A549 (cell line): ENCODE measurements around the gene TSBP1. TPM values are rescaled to one million over a fixed set of nuclear protein-coding genes. Genes with fewer than 3 reads are reported as not detected.

ENCODE experiments used
- ATAC-seq, 2 experiments: fragments of 200-7000 bp in 1 of 2; fragments of >200 bp in 1 of 2; cut with Nextera tagmentation in 1 of 2; cut with Tn5 transposase in 1 of 2; 3 replicates each; pipeline versions ENCODE4 v1.8.0 to v1.9.1; 2018 to 2020; ENCODE audit warnings: mild to moderate bottlenecking in 1 of 2, moderate library complexity in 1 of 2
- CTCF ChIA-PET: fragments of 300-600 bp; sonication (Branson Sonifier 250); formaldehyde crosslinking; extraction: SDS; loops from one replicate; lab custom pipeline; 2021; ENCODE audit warnings: antibody characterized with exemption, inconsistent platforms; lab: Yijun Ruan, JAX
- POLR2A ChIA-PET: fragments of 350-600 bp; formaldehyde crosslinking; extraction: SDS; loops from one replicate; lab custom pipeline; 2021; ENCODE audit warnings: antibody characterized with exemption, inconsistent platforms; lab: Yijun Ruan, JAX
- DNase-seq, 2 experiments: peaks; one replicate each; pipeline versions ENCODE4 v3.0.0 to v3.0.0-alpha.2; 2011 to 2016; ENCODE audit warnings: low read depth in 1 of 2, low spot score in 1 of 2
- FAIRE-seq: peaks from 2 replicates; lab custom pipeline; 2011; peaks lifted over from hg19 to GRCh38; lab: Jason Lieb, UNC
- H3K27ac ChIP-seq, 2 experiments: fragments of >200 bp; sonication (Bioruptor Twin); formaldehyde crosslinking; 3 replicates each; pipeline ENCODE4 v1.5.1; 2016 to 2017
- H3K4me1 ChIP-seq: fragments of >200 bp; sonication (Bioruptor Twin); formaldehyde crosslinking; 3 replicates; pipeline ENCODE4 v1.6.1; 2016
- H3K4me2 ChIP-seq: fragments of >200 bp; sonication (Bioruptor Twin); formaldehyde crosslinking; 3 replicates; pipeline ENCODE4 v1.6.1; 2016
- H3K4me3 ChIP-seq: fragments of >200 bp; sonication (Bioruptor Twin); formaldehyde crosslinking; 3 replicates; pipeline ENCODE4 v1.5.1; 2016
- H3K9me3 ChIP-seq: fragments of >200 bp; sonication (Bioruptor Twin); formaldehyde crosslinking; 3 replicates; pipeline ENCODE4 v1.6.1; 2016
- CBX8 ChIP-seq: fragments of 200-600 bp; sonication (generic); IDR thresholded peaks from 2 replicates; pipeline ENCODE4 v1.6.1; 2016
- CHD4 ChIP-seq: fragments of 200-600 bp; sonication (generic); IDR thresholded peaks from 2 replicates; pipeline ENCODE4 v1.6.1; 2016; ENCODE audit warnings: antibody characterized with exemption, mild to moderate bottlenecking, borderline replicate concordance
- CTCF ChIP-seq: fragments of >200 bp; sonication (Bioruptor Twin); formaldehyde crosslinking; IDR thresholded peaks from 3 replicates; pipeline ENCODE4 v1.5.1; 2016
- FOSL2 ChIP-seq, 2 experiments: fragments of 450-650 bp in 1 of 2; fragments of >200 bp in 1 of 2; sonication (Bioruptor Twin) in 1 of 2; formaldehyde crosslinking; IDR thresholded peaks; 2 replicates each; pipeline versions ENCODE4 v1.5.0 to v1.6.1; 2016 to 2020; ENCODE audit warnings: mild to moderate bottlenecking in 1 of 2, moderate library complexity in 1 of 2
- HMGXB4 ChIP-seq: fragments of 250-450 bp; sonication (Bioruptor Pico); IDR thresholded peaks from 2 replicates; pipeline ENCODE4 v1.5.0; 2021; ENCODE audit warnings: mild to moderate bottlenecking, moderate library complexity, borderline replicate concordance
- HOXA7 ChIP-seq: fragments of 250-450 bp; sonication (Bioruptor Pico); IDR thresholded peaks from 2 replicates; pipeline ENCODE4 v1.5.0; 2020; ENCODE audit warnings: mild to moderate bottlenecking, moderate library complexity
- HOXB13 ChIP-seq: fragments of 250-450 bp; sonication (Bioruptor Pico); IDR thresholded peaks from 2 replicates; pipeline ENCODE4 v1.5.0; 2020; ENCODE audit warnings: low read depth, mild to moderate bottlenecking, moderate library complexity
- JUNB ChIP-seq: fragments of >200 bp; sonication (Bioruptor Twin); formaldehyde crosslinking; IDR thresholded peaks from 2 replicates; pipeline ENCODE4 v1.6.1; 2016
- MAZ ChIP-seq: fragments of 150-350 bp; IDR thresholded peaks from 2 replicates; pipeline ENCODE4 v1.6.1; 2014; ENCODE audit warnings: antibody characterized with exemption, low read depth, low read length, borderline replicate concordance
- NFE2L2 ChIP-seq: fragments of 150-350 bp; conservative IDR thresholded peaks from 2 replicates; pipeline ENCODE4 v1.6.1; 2014; ENCODE audit warnings: low read length
- NPAS2 ChIP-seq: fragments of 250-450 bp; sonication (Bioruptor Pico); IDR thresholded peaks from 2 replicates; pipeline ENCODE4 v1.8.0; 2022; ENCODE audit warnings: mild to moderate bottlenecking, moderate library complexity, borderline replicate concordance
- PBX3 ChIP-seq: IDR thresholded peaks from 2 replicates; pipeline ENCODE4 v1.6.1; 2012
- PHF8 ChIP-seq: fragments of 200-600 bp; sonication (generic); IDR thresholded peaks from 2 replicates; pipeline ENCODE4 v1.6.1; 2016; ENCODE audit warnings: low read depth, mild to moderate bottlenecking, antibody characterized with exemption, moderate library complexity, borderline replicate concordance
- RAD21 ChIP-seq, 2 experiments: fragments of >200 bp in 1 of 2; sonication (Bioruptor Twin) in 1 of 2; formaldehyde crosslinking in 1 of 2; IDR thresholded peaks in 1 of 2; conservative IDR thresholded peaks in 1 of 2; 2 replicates in 1 of 2; 3 replicates in 1 of 2; pipeline ENCODE4 v1.6.1; 2012 to 2018; ENCODE audit warnings: inconsistent platforms in 1 of 2
- RARB ChIP-seq: fragments of 250-450 bp; sonication (Bioruptor Pico); IDR thresholded peaks from 2 replicates; pipeline ENCODE4 v1.8.0; 2021; ENCODE audit warnings: mild to moderate bottlenecking, moderate library complexity
- RFX5 ChIP-seq: fragments of 450-650 bp; IDR thresholded peaks from 2 replicates; pipeline ENCODE4 v1.7.1; 2014; ENCODE audit warnings: antibody characterized with exemption, mild to moderate bottlenecking, moderate library complexity
- RNF2 ChIP-seq: fragments of 200-600 bp; sonication (generic); IDR thresholded peaks from 2 replicates; pipeline ENCODE4 v1.6.1; 2016; ENCODE audit warnings: low read depth, mild to moderate bottlenecking, antibody characterized with exemption, moderate library complexity, borderline replicate concordance
- SMC3 ChIP-seq: fragments of >200 bp; sonication (Bioruptor Twin); formaldehyde crosslinking; IDR thresholded peaks from 3 replicates; pipeline ENCODE4 v1.6.1; 2018; ENCODE audit warnings: inconsistent platforms
- TP53 ChIP-seq: fragments of 250-450 bp; sonication (Bioruptor Pico); IDR thresholded peaks from 2 replicates; pipeline ENCODE4 v1.5.0; 2021; ENCODE audit warnings: mild to moderate bottlenecking, moderate library complexity
- ZFP36 ChIP-seq: fragments of 450-650 bp; IDR thresholded peaks from 2 replicates; pipeline ENCODE4 v1.6.1; 2014; ENCODE audit warnings: borderline replicate concordance; ENCODE audit not compliant: partially characterized antibody
- WGBS: methylation state at CpG from one replicate; pipeline ENCODE4 v1.1.6; 2017; ENCODE audit errors: missing lambda C conversion rate; 5-methylcytosine and 5-hydroxymethylcytosine counted together
- polyA minus RNA-seq: library from RNA; depleted of rRNA, polyadenylated mRNA; stranded (reverse); fragments of >200 nt; gene quantifications from 2 replicates; pipeline ENCODE4 v1.2.3, GENCODE V29; 2011; rRNA and poly(A)+ RNA removed
- polyA plus RNA-seq, 4 experiments: library from polyadenylated mRNA; depleted of rRNA in 3 of 4; stranded (reverse); fragments of >200 nt; fragmentation: RNase III in 1 of 4; extraction: RNeasy Plus Mini Kit Qiagen cat#74134 plus additional on column Dnase treatment in 1 of 4; gene quantifications; 2 replicates in 3 of 4; 3 replicates in 1 of 4; pipeline ENCODE4 v1.2.3, GENCODE V29; 2011 to 2017
- TF ChIP-seq, protein P1 (sequence below): IDR thresholded peaks from 2 replicates; pipeline ENCODE4 v1.6.1; 2012; ENCODE audit warnings: low read depth, borderline replicate concordance

The TSBP1 gene, protein sequence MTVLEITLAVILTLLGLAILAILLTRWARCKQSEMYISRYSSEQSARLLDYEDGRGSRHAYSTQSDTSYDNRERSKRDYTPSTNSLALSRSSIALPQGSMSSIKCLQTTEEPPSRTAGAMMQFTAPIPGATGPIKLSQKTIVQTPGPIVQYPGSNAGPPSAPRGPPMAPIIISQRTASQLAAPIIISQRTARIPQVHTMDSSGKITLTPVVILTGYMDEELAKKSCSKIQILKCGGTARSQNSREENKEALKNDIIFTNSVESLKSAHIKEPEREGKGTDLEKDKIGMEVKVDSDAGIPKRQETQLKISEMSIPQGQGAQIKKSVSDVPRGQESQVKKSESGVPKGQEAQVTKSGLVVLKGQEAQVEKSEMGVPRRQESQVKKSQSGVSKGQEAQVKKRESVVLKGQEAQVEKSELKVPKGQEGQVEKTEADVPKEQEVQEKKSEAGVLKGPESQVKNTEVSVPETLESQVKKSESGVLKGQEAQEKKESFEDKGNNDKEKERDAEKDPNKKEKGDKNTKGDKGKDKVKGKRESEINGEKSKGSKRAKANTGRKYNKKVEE
- polyA plus RNA-seq (2011; rRNA removed), result not detected in 2 replicates
- polyA plus RNA-seq (2012; cell fraction: cytosol; rRNA removed), result not detected in 2 replicates
- not detected in 2 replicates for polyA plus RNA-seq (2012; cell fraction: nucleus; rRNA removed)
- not detected in 3 replicates for polyA plus RNA-seq (2017; fragmentation: RNase III; extraction: RNeasy Plus Mini Kit Qiagen cat#74134 plus additional on column Dnase treatment)
- polyA minus RNA-seq, result not detected in 2 replicates

GRCh38 chr6:32371803-32372202 is at the start of gene TSBP1:
Gene TSBP1 (minus strand): TSS chr6:32371903. CDS start chr6:32371706, 197 bp downstream.
- ChIA-PET CTCF (interaction anchor here (0.6 kb wide), 1 partner anchor 1560 kb away, joined by 4 read pairs; no protein-coding TSS in a partner anchor), POLR2A (no interaction called here)
- TF ChIP-seq HOXA7 (no peak), CHD4 (no peak), PBX3 (no peak), MAZ (no peak), RNF2 (no peak), PHF8 (no peak), HMGXB4 (no peak), RARB (CRISPR knock-in tag) (no peak), FOSL2 (IDR thresholded peaks at IDR 0.05) (no peak), FOSL2 (CRISPR knock-in tag; IDR thresholded peaks at IDR 0.05) (no peak), NPAS2 (CRISPR knock-in tag) (no peak)
- TF ChIP-seq, protein P1, sequence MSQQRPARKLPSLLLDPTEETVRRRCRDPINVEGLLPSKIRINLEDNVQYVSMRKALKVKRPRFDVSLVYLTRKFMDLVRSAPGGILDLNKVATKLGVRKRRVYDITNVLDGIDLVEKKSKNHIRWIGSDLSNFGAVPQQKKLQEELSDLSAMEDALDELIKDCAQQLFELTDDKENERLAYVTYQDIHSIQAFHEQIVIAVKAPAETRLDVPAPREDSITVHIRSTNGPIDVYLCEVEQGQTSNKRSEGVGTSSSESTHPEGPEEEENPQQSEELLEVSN, result no peak
- Histone ChIP-seq H3K4me2 (peak within 1 kb of the TSS; percentile 34; the same call in 1 of the 3 replicates), H3K4me1 (peaks cover 37% of the 10 kb centered on the region), H3K4me3 (no peak within 1 kb of the TSS), H3K9me3 (no peaks in the 10 kb centered on the region), H3K27ac (no peak within 1 kb of the TSS; a peak in 1 of 6 replicates)
- DNase-seq, result no peak
- no peak for ATAC-seq
- no peak for FAIRE-seq

- peak overlapping the region; percentile 32; the same call in 1 of the 3 replicates for H3K4me2 ChIP-seq
- ATAC-seq (no peak), DNase-seq (no peak), FAIRE-seq (no peak)
- no peak overlapping the region for H3K4me3 ChIP-seq
- ChIA-PET POLR2A (no interaction called here), CTCF (interaction anchor here (0.6 to 3.2 kb wide), 7 partner anchors 9 to 382 kb away, joined by 3 to 11 read pairs (median 3); no protein-coding TSS in a partner anchor)
- no peaks in the 10 kb centered on the region for H3K9me3 ChIP-seq
- no peak overlapping the region for H3K27ac ChIP-seq
- TF ChIP-seq CBX8 (peak; percentile 71; the same call in 1 of the 2 replicates), HOXB13 (no peak), RFX5 (no peak)
- TF ChIP-seq, all 56 proteins: peak for 1
- H3K4me1 ChIP-seq, result no peaks in the 10 kb centered on the region
- WGBS, result 11% methylated on average over 3 of the region's 3 CpGs
Measured at GRCh38 chr6:32416036-32416435, 44.3 kb upstream of the TSBP1 start.

DNA sequence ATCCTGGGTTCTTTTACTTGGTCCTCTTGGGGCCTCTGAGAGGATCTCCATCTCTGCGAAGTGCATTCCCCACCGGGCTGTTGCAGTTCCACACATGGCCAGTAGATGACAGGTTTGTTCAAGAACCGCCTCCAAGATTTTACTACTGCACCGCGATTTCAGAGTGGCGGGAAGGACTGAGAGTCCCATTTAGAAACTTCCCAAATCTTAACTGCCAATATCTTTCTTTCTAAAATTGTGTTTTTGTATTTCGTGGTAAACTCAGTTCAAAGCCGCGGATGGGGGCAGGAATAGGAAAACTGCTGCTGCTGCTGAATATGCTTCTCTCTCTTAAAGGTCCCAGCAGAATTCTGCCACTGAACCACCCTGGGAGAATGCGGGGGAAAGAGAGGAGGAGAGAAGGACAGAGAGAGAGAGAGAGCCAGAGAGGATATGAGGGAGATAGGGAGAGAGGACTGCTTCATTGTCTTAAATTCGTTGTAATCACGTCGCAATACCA is 43.9 kb upstream of the TSBP1 start:
- no peaks in the 10 kb centered on the region for H3K9me3 ChIP-seq
- ChIA-PET POLR2A (no interaction called here), CTCF (interaction anchor here (0.7 to 4.9 kb wide), 12 partner anchors 9 to 757 kb away, joined by 3 to 43 read pairs (median 4); partner anchors contain the start of gene BTNL2)
- no peaks in the 10 kb centered on the region for H3K4me1 ChIP-seq
- no peak overlapping the region for H3K4me3 ChIP-seq
- peak; percentile 41 to 63 for DNase-seq
- ATAC-seq, result peak; percentile 68 to 85; a peak in 5 of 6 replicates
- WGBS, result 11% methylated on average over 13 of the region's 13 CpGs
- no peak overlapping the region for H3K27ac ChIP-seq
- peak overlapping the region; percentile 32 for H3K4me2 ChIP-seq
- TF ChIP-seq, protein P1, result no peak
- TF ChIP-seq ZFP36, result peak; percentile 48
- peak; percentile 80 for TF ChIP-seq CTCF
- no peak for TF ChIP-seq TP53 (CRISPR knock-in tag)
- peak; percentile 100 for TF ChIP-seq RNF2
- peak; percentile 99 for TF ChIP-seq CBX8
- TF ChIP-seq NFE2L2, result no peak
- no peak for TF ChIP-seq FOSL2 (IDR thresholded peaks at IDR 0.05)
- TF ChIP-seq FOSL2 (CRISPR knock-in tag; IDR thresholded peaks at IDR 0.05), result no peak
- TF ChIP-seq SMC3, result peak; percentile 78
- TF ChIP-seq RAD21 (conservative IDR thresholded peaks at IDR 0.05 in 1 of 2, IDR thresholded peaks at IDR 0.05 in 1 of 2), result peak; percentile 66 to 68
- no peak for TF ChIP-seq JUNB
- FAIRE-seq, result no peak
